HG02970 (cell line): Measurements from ENCODE around the gene NUAK2.

ENCODE experiments used
- ATAC-seq: cut with Tn5 transposase; IDR thresholded peaks from one replicate; pipeline ENCODE4 v1.9.1; 2021; ENCODE audit warnings: mild to moderate bottlenecking, moderate library complexity, moderate number of reproducible peaks; ENCODE audit not compliant: unreplicated experiment, low FRiP score

Gene NUAK2

GRCh38 chr1:205348554-205349487 is 27.3 kb upstream of the NUAK2 start:
- no peak for ATAC-seq

- no peak for ATAC-seq
These were observed 25.5 kb upstream of the NUAK2 start for GRCh38 chr1:205346956-205347574.

GRCh38 chr1:205345761-205346160 is 24.2 kb upstream of the NUAK2 start:
- ATAC-seq: no peak

- ATAC-seq: no peak
These were observed 22.8 kb upstream of the NUAK2 start for GRCh38 chr1:205344066-205344928.

- no peak for ATAC-seq
These were observed 22.0 kb upstream of the NUAK2 start for GRCh38 chr1:205343431-205344065.

- ATAC-seq: no peak
These were observed 21.4 kb upstream of the NUAK2 start for GRCh38 chr1:205342986-205343385.

GRCh38 chr1:205340676-205341075 is 19.1 kb upstream of the NUAK2 start:
- ATAC-seq: no peak

GRCh38 chr1:205339717-205340116 is 18.2 kb upstream of the NUAK2 start:
- no peak for ATAC-seq

- ATAC-seq: no peak
These were observed 17.7 kb upstream of the NUAK2 start for GRCh38 chr1:205339197-205339702.

GRCh38 chr1:205338011-205338410 is 16.5 kb upstream of the NUAK2 start:
- no peak for ATAC-seq

GRCh38 chr1:205337481-205337880 is 15.9 kb upstream of the NUAK2 start:
- ATAC-seq: no peak

GRCh38 chr1:205335692-205336091 is 14.1 kb upstream of the NUAK2 start:
- ATAC-seq: no peak

GRCh38 chr1:205332015-205332791 is 10.7 kb upstream of the NUAK2 start:
- ATAC-seq: no peak

- no peak for ATAC-seq
These were observed 8.6 kb upstream of the NUAK2 start for GRCh38 chr1:205330150-205330549.

GRCh38 chr1:205329719-205330118 is 8.2 kb upstream of the NUAK2 start:
- ATAC-seq: no peak

- no peak for ATAC-seq
These were observed 6.9 kb upstream of the NUAK2 start for GRCh38 chr1:205328476-205328875.

GRCh38 chr1:205326812-205327466 is 5.4 kb upstream of the NUAK2 start:
- no peak for ATAC-seq

- ATAC-seq: no peak
These were observed 3.9 kb upstream of the NUAK2 start for GRCh38 chr1:205325334-205325884.

GRCh38 chr1:205324781-205325180 is 3.2 kb upstream of the NUAK2 start:
- no peak for ATAC-seq
